Neural cell (in vitro differentiated cells): ENCODE results near the gene GNG12. TPM values are rescaled to one million over a fixed set of nuclear protein-coding genes. Genes with fewer than 3 reads are reported as not detected.

Experiments
- H2AFZ ChIP-seq: fragments of 200-600, 300-800 bp; sonication (generic), shearing (Covaris generic); 2 replicates; pipeline ENCODE4 v1.6.0; 2014; ENCODE audit warnings: low read depth, mild to moderate bottlenecking, antibody characterized with exemption, low read length, moderate library complexity
- H3F3A ChIP-seq: fragments of 200-600 bp; shearing (Covaris generic); 2 replicates; pipeline ENCODE4 v1.6.1; 2016; ENCODE audit warnings: mild to moderate bottlenecking, moderate library complexity, mixed read lengths, antibody characterized with exemption, low read length; ENCODE audit not compliant: insufficient read depth, poor library complexity, severe bottlenecking
- H3K27ac ChIP-seq: fragments of 200-600, 300-800 bp; sonication (generic), shearing (Covaris generic); 2 replicates; pipeline ENCODE4 v1.5.1; 2014; ENCODE audit warnings: mild to moderate bottlenecking, low read length, moderate library complexity
- H3K27me3 ChIP-seq: fragments of 300-800, 200-600 bp; sonication (generic), shearing (Covaris generic); 2 replicates; pipeline ENCODE4 v1.6.0; 2014; ENCODE audit warnings: mild to moderate bottlenecking, low read depth, low read length, moderate library complexity; ENCODE audit not compliant: insufficient read depth
- H3K36me3 ChIP-seq: fragments of 300-800, 200-600 bp; sonication (generic), shearing (Covaris generic); 2 replicates; pipeline ENCODE4 v1.5.1; 2014; ENCODE audit warnings: mild to moderate bottlenecking, antibody characterized with exemption, low read length, moderate library complexity; ENCODE audit not compliant: insufficient read depth
- H3K4me2 ChIP-seq: fragments of 300-800, 200-600 bp; sonication (generic), shearing (Covaris generic); 2 replicates; pipeline ENCODE4 v1.6.0; 2014; ENCODE audit warnings: mild to moderate bottlenecking, low read length
- H3K4me3 ChIP-seq: fragments of 300-800, 200-600 bp; sonication (generic), shearing (Covaris generic); 2 replicates; pipeline ENCODE4 v1.5.1; 2014; ENCODE audit warnings: mild to moderate bottlenecking, low read length, moderate library complexity
- H3K79me2 ChIP-seq: fragments of 200-600 bp; shearing (Covaris generic); replicated peaks from 2 replicates; pipeline ENCODE4 v1.6.0; 2014; ENCODE audit warnings: mild to moderate bottlenecking, low read length, moderate library complexity; ENCODE audit not compliant: insufficient read depth
- H3K9ac ChIP-seq: fragments of 300-800, 200-600 bp; sonication (generic), shearing (Covaris generic); 2 replicates; pipeline ENCODE4 v1.6.1; 2016; ENCODE audit warnings: mild to moderate bottlenecking, low read length, mixed read lengths
- H3K9me2 ChIP-seq: fragments of 200-600 bp; shearing (Covaris generic); 2 replicates; pipeline ENCODE4 v1.6.1; 2016; ENCODE audit warnings: mild to moderate bottlenecking, low read length, mixed read lengths; ENCODE audit not compliant: insufficient read depth
- H3K9me3 ChIP-seq: fragments of 200-600, 300-800 bp; sonication (generic), shearing (Covaris generic); 2 replicates; pipeline ENCODE4 v1.6.1; 2016; ENCODE audit warnings: mild to moderate bottlenecking, mixed run types, low read length, moderate library complexity, mixed read lengths
- H4K20me1 ChIP-seq: fragments of 200-600 bp; shearing (Covaris generic); 2 replicates; pipeline ENCODE4 v1.6.1; 2016; ENCODE audit warnings: mild to moderate bottlenecking, mixed run types; ENCODE audit not compliant: insufficient read depth
- EP300 ChIP-seq: fragments of 450-650 bp; conservative IDR thresholded peaks from 2 replicates; pipeline ENCODE4 v1.6.1; 2014; ENCODE audit warnings: antibody characterized with exemption, mild to moderate bottlenecking, moderate library complexity; ENCODE audit not compliant: poor library complexity, severe bottlenecking
- EZH2 ChIP-seq: fragments of 200-600, 300-800 bp; shearing (Covaris generic), sonication (generic); IDR thresholded peaks from 2 replicates; pipeline ENCODE4 v1.6.1; 2014; ENCODE audit warnings: antibody characterized with exemption, low read length, borderline replicate concordance, mild to moderate bottlenecking; ENCODE audit not compliant: insufficient read depth, poor library complexity, severe bottlenecking
- MXI1 ChIP-seq: fragments of 450-650 bp; conservative IDR thresholded peaks from 2 replicates; pipeline ENCODE4 v1.6.1; 2014; ENCODE audit warnings: antibody characterized with exemption, mild to moderate bottlenecking; ENCODE audit not compliant: poor library complexity, severe bottlenecking
- POLR2AphosphoS5 ChIP-seq: IDR thresholded peaks from 2 replicates; pipeline ENCODE4 v1.6.1; 2012
- RAD21 ChIP-seq: fragments of 450-650 bp; conservative IDR thresholded peaks from 2 replicates; pipeline ENCODE4 v1.6.1; 2014; ENCODE audit warnings: antibody characterized with exemption, mild to moderate bottlenecking, moderate library complexity
- SMC3 ChIP-seq: fragments of 450-650 bp; conservative IDR thresholded peaks from 2 replicates; pipeline ENCODE4 v1.6.1; 2014; ENCODE audit warnings: antibody characterized with exemption, mild to moderate bottlenecking, moderate library complexity; ENCODE audit not compliant: poor library complexity
- TAF1 ChIP-seq: IDR thresholded peaks from 2 replicates; pipeline ENCODE4 v1.6.1; 2012; ENCODE audit warnings: low read depth
- polyA plus RNA-seq: library from polyadenylated mRNA; depleted of rRNA; stranded (reverse); fragments of >200 nt; gene quantifications from 2 replicates; pipeline ENCODE4 v1.2.3, GENCODE V29; 2014
- TF ChIP-seq, protein P1 (sequence below): IDR thresholded peaks from 2 replicates; pipeline ENCODE4 v1.6.1; 2012; ENCODE audit warnings: borderline replicate concordance
- TF ChIP-seq, protein P2 (sequence below): fragments of 450-650 bp; IDR thresholded peaks from 2 replicates; pipeline ENCODE4 v1.5.1; 2014; ENCODE audit warnings: antibody characterized with exemption, mild to moderate bottlenecking, moderate library complexity; ENCODE audit not compliant: poor library complexity, severe bottlenecking

Gene GNG12
- polyA plus RNA-seq, 1 donor from 2014 or later: 0.35 TPM

DNA sequence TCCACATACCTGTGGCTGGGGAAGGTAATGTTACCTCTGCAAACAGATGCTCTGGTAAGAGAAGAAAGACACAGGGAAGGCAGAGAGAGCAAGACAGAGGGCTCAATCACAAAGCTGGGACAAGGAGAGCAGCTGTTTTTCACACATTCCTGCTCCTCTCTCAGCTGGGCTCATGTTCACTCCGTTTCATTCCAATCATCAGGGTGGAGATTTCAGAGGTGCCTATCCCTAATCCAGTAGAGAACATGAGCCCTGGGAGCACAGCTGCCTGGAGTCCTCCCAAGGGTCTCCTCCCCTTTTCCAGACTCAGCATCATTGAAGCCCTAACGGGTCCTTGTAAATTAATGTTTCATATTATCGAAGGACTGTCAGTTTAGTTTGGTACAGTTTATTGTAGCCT is 128.9 kb downstream of the GNG12 start:
- TF ChIP-seq EZH2: no peak
- TF ChIP-seq SMC3: no peak
- TF ChIP-seq RAD21: no peak
- TF ChIP-seq POLR2AphosphoS5: no peak
- no peaks in the 10 kb centered on the region for H3K9me3 ChIP-seq
- H3K9ac ChIP-seq: no peak overlapping the region
- H3K4me3 ChIP-seq: no peak overlapping the region
- H3K4me2 ChIP-seq: no peak overlapping the region
- no peak overlapping the region for H2AFZ ChIP-seq
- no peaks in the 10 kb centered on the region for H3K9me2 ChIP-seq
- no peaks in the 10 kb centered on the region for H3K36me3 ChIP-seq
- H4K20me1 ChIP-seq: no peaks in the 10 kb centered on the region
- no peaks in the 10 kb centered on the region for H3K79me2 ChIP-seq
- no peak overlapping the region for H3K27ac ChIP-seq
- H3F3A ChIP-seq: no peaks in the 10 kb centered on the region
- no peaks in the 10 kb centered on the region for H3K27me3 ChIP-seq

DNA sequence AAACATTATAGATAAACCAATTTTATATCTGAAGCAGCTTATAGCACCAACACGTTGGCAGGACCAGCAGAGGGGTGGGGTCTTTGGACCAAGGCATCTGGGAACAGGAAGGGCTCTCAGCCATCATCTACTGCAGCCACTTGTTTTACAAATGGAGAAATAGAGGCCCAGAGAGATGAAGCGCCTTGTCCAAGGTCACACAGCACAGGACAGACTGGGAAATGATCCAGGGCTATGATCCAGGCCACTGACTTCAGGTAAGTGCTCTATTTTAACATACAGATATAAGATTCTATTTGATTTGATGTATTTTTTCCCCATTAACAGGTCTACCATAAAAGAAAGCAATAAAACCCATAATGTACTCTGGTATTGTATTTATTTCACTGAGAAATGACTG is 131.4 kb downstream of the GNG12 start:
- Histone ChIP-seq H4K20me1 (no peaks in the 10 kb centered on the region), H3K9ac (no peak overlapping the region), H3K27ac (no peak overlapping the region), H3K4me3 (no peak overlapping the region), H3K36me3 (no peaks in the 10 kb centered on the region), H3K27me3 (no peaks in the 10 kb centered on the region), H3K79me2 (no peaks in the 10 kb centered on the region), H3K4me2 (no peak overlapping the region), H3K9me2 (no peaks in the 10 kb centered on the region), H3K9me3 (no peaks in the 10 kb centered on the region), H3F3A (no peaks in the 10 kb centered on the region), H2AFZ (no peak overlapping the region)
- TF ChIP-seq EZH2 (no peak), TAF1 (no peak), EP300 (no peak), RAD21 (no peak), SMC3 (no peak), POLR2AphosphoS5 (no peak), MXI1 (no peak)
- TF ChIP-seq, protein P1, sequence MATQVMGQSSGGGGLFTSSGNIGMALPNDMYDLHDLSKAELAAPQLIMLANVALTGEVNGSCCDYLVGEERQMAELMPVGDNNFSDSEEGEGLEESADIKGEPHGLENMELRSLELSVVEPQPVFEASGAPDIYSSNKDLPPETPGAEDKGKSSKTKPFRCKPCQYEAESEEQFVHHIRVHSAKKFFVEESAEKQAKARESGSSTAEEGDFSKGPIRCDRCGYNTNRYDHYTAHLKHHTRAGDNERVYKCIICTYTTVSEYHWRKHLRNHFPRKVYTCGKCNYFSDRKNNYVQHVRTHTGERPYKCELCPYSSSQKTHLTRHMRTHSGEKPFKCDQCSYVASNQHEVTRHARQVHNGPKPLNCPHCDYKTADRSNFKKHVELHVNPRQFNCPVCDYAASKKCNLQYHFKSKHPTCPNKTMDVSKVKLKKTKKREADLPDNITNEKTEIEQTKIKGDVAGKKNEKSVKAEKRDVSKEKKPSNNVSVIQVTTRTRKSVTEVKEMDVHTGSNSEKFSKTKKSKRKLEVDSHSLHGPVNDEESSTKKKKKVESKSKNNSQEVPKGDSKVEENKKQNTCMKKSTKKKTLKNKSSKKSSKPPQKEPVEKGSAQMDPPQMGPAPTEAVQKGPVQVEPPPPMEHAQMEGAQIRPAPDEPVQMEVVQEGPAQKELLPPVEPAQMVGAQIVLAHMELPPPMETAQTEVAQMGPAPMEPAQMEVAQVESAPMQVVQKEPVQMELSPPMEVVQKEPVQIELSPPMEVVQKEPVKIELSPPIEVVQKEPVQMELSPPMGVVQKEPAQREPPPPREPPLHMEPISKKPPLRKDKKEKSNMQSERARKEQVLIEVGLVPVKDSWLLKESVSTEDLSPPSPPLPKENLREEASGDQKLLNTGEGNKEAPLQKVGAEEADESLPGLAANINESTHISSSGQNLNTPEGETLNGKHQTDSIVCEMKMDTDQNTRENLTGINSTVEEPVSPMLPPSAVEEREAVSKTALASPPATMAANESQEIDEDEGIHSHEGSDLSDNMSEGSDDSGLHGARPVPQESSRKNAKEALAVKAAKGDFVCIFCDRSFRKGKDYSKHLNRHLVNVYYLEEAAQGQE: no peak
- TF ChIP-seq, protein P2, sequence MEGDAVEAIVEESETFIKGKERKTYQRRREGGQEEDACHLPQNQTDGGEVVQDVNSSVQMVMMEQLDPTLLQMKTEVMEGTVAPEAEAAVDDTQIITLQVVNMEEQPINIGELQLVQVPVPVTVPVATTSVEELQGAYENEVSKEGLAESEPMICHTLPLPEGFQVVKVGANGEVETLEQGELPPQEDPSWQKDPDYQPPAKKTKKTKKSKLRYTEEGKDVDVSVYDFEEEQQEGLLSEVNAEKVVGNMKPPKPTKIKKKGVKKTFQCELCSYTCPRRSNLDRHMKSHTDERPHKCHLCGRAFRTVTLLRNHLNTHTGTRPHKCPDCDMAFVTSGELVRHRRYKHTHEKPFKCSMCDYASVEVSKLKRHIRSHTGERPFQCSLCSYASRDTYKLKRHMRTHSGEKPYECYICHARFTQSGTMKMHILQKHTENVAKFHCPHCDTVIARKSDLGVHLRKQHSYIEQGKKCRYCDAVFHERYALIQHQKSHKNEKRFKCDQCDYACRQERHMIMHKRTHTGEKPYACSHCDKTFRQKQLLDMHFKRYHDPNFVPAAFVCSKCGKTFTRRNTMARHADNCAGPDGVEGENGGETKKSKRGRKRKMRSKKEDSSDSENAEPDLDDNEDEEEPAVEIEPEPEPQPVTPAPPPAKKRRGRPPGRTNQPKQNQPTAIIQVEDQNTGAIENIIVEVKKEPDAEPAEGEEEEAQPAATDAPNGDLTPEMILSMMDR: no peak
